Vagina (tissue), 2 donors: ENCODE measurements around the gene GALNT17.

Source experiments
- POLR2A ChIP-seq, 2 donors: fragments of 450-650 bp; IDR thresholded peaks; one replicate each; pipeline ENCODE4 v1.6.1; 2017; ENCODE audit warnings: antibody characterized with exemption in 2 of 2, mild to moderate bottlenecking in 2 of 2, moderate library complexity in 2 of 2
- POLR2AphosphoS5 ChIP-seq, 2 donors: sonication (generic); formaldehyde crosslinking; IDR thresholded peaks; one replicate each; pipeline ENCODE4 v1.9.0; 2017; ENCODE audit warnings: antibody characterized with exemption in 2 of 2, mild to moderate bottlenecking in 2 of 2, low read depth in 1 of 2; ENCODE audit not compliant: insufficient read depth in 1 of 2

DNA sequence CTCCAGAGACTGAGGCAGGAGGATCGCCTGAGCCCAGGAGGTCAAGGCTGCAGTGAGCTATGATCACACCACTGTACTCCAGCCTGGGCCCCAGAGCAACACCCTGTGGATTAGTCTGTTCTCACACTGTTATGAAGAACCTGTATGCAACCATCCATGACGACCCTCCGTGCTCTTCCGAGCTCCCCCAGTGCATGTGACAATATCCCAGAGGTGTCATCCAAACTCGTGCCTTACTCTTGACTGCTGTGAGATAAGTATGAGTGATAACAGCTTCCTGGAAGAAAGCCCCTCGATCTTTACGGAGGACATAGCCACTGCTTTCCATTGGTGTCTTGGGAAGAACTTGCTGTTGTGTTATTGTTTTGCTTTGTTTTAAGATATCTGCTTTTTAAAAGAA is 591.9 kb downstream of the GALNT17 start:
- TF ChIP-seq POLR2A (IDR thresholded peaks at IDR 0.05), result no peak
- TF ChIP-seq POLR2AphosphoS5 (IDR thresholded peaks at IDR 0.05; ENCODE audit: insufficient read depth in 1 of 2, low read depth in 1 of 2), result no peak
